HepG2 (cell line): ENCODE measurements around the gene HEXD. TPM values are rescaled to one million over a fixed set of nuclear protein-coding genes. Genes with fewer than 3 reads are reported as not detected.
A peak's percentile ranks its signal among the peaks of the same experiment; 100 is the strongest.

Source experiments
- AHR ChIP-seq: IDR thresholded peaks from 2 replicates; pipeline ENCODE4 v1.6.1; 2018; ENCODE audit warnings: missing genetic modification reagents, missing compliant biosample characterization
- GFI1 ChIP-seq: sonication (generic); formaldehyde crosslinking; IDR thresholded peaks from 2 replicates; pipeline ENCODE4 v1.5.0; 2020; ENCODE audit warnings: missing genetic modification reagents, mild to moderate bottlenecking, borderline replicate concordance
- NCOA2 ChIP-seq: sonication (generic); formaldehyde crosslinking; IDR thresholded peaks from 2 replicates; pipeline ENCODE4 v1.8.0; 2022; ENCODE audit warnings: inconsistent platforms
- PAF1 ChIP-seq: IDR thresholded peaks from 2 replicates; pipeline ENCODE4 v1.6.1; 2016; ENCODE audit warnings: missing genetic modification reagents, missing compliant biosample characterization
- PRPF4 ChIP-seq: fragments of 200-400 bp; formaldehyde crosslinking; IDR thresholded peaks from 2 replicates; pipeline ENCODE4 v1.6.1; 2016; ENCODE audit warnings: low read length, low read depth; ENCODE audit not compliant: poor library complexity, severe bottlenecking
- RXRB ChIP-seq: IDR thresholded peaks from 2 replicates; pipeline ENCODE4 v1.6.1; 2016; ENCODE audit warnings: borderline replicate concordance, missing genetic modification reagents, missing compliant biosample characterization
- TEAD2 ChIP-seq: sonication (generic); formaldehyde crosslinking; IDR thresholded peaks from 2 replicates; pipeline ENCODE4 v1.9.0; 2021; ENCODE audit warnings: missing genetic modification reagents
- ZNF263 ChIP-seq: sonication (generic); formaldehyde crosslinking; IDR thresholded peaks from 2 replicates; pipeline ENCODE4 v1.4.0; 2020; ENCODE audit warnings: missing genetic modification reagents
- ZNF367 ChIP-seq: sonication (generic); formaldehyde crosslinking; IDR thresholded peaks from 2 replicates; pipeline ENCODE4 v1.4.0; 2020; ENCODE audit warnings: missing genetic modification reagents, borderline replicate concordance
- ZNF746 ChIP-seq: sonication (generic); formaldehyde crosslinking; IDR thresholded peaks from 2 replicates; pipeline ENCODE4 v1.8.0; 2022; ENCODE audit warnings: mild to moderate bottlenecking, missing genetic modification reagents
- polyA plus RNA-seq, 8 experiments: library from polyadenylated mRNA; depleted of rRNA in 3 of 8; stranded (reverse) in 7 of 8; unstranded in 1 of 8; fragments of >200 nt; fragmentation: Illumina TruSeq in 4 of 8; extraction: Trizol in 4 of 8; gene quantifications; 2 replicates each; pipeline versions ENCODE4 v1.2.1 to v1.2.3, GENCODE V29; 2011 to 2016; ENCODE audit warnings: low read depth in 4 of 8, missing spikeins in 1 of 8, mixed read lengths in 1 of 8; ENCODE audit not compliant: insufficient read depth in 1 of 8
- total RNA-seq, 5 experiments: library from RNA; depleted of rRNA; stranded (reverse); fragments of >200 nt; fragmentation: Illumina TruSeq; extraction: Trizol; gene quantifications; 2 replicates each; pipeline ENCODE4 v1.2.3, GENCODE V29; 2016; ENCODE audit warnings: low read depth in 1 of 5
- TF ChIP-seq, protein P1 (sequence below): sonication (generic); formaldehyde crosslinking; IDR thresholded peaks from 2 replicates; pipeline ENCODE4 v1.8.1; 2023; ENCODE audit warnings: missing genetic modification reagents, inconsistent platforms, borderline replicate concordance
- TF ChIP-seq, protein P2 (sequence below): sonication (generic); formaldehyde crosslinking; IDR thresholded peaks from 2 replicates; pipeline ENCODE4 v1.8.1; 2023; ENCODE audit warnings: mild to moderate bottlenecking, missing genetic modification reagents
- TF ChIP-seq, protein P3 (sequence below): sonication (generic); formaldehyde crosslinking; IDR thresholded peaks from 2 replicates; pipeline ENCODE4 v1.4.0; 2020; ENCODE audit warnings: missing genetic modification reagents
- TF ChIP-seq, protein P4 (sequence below): sonication (generic); formaldehyde crosslinking; IDR thresholded peaks from 2 replicates; pipeline ENCODE4 v1.4.0; 2020; ENCODE audit warnings: missing genetic modification reagents
- TF ChIP-seq, protein P5 (sequence below): sonication (generic); formaldehyde crosslinking; IDR thresholded peaks from 2 replicates; pipeline ENCODE4 v1.4.0; 2020; ENCODE audit warnings: missing genetic modification reagents

Gene HEXD
- total and polyA plus RNA-seq, 2 of the 13 experiments (the other 11 are each of a cell fraction or from before 2014, with no cell fraction given) = 22.3 to 41.8 TPM

DNA sequence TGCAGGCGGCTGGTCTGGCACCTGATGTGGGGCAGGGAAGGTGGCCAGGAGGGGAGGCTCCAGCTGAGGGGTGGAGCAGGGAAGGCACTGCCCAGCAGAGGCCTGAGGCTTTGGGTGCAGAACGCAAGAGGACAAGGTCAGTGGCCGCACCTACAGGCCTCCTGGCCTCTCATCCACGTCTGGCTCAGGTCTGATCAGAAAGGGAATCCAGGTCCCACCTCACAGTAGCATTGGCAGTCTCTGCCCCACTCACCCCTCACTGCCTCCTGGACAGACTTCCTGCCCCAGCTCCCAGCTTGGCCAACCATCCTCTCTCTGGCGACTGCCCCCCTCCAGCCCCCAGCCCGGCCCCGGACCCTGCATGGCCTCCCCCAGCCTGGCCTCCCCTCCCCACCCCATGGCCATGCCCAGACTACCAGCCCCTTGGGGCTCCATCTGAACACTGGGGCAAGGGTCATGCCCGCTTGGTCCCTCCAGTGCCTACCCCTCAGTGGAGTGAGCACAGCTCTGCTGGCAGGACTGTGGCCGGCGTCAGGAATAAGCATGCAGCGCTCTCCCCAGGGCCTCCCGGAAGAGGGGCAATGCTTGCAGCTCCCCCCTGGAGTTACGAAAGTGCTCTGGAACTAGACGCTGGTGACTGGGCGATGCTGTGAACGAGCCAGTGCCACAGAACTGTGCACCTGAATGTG lies 42.0 kb upstream of the HEXD start (continued):
- TF ChIP-seq, protein P1, sequence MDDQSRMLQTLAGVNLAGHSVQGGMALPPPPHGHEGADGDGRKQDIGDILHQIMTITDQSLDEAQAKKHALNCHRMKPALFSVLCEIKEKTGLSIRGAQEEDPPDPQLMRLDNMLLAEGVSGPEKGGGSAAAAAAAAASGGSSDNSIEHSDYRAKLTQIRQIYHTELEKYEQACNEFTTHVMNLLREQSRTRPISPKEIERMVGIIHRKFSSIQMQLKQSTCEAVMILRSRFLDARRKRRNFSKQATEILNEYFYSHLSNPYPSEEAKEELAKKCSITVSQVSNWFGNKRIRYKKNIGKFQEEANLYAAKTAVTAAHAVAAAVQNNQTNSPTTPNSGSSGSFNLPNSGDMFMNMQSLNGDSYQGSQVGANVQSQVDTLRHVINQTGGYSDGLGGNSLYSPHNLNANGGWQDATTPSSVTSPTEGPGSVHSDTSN (CRISPR knock-in tag) = no peak
- TF ChIP-seq, protein P2, sequence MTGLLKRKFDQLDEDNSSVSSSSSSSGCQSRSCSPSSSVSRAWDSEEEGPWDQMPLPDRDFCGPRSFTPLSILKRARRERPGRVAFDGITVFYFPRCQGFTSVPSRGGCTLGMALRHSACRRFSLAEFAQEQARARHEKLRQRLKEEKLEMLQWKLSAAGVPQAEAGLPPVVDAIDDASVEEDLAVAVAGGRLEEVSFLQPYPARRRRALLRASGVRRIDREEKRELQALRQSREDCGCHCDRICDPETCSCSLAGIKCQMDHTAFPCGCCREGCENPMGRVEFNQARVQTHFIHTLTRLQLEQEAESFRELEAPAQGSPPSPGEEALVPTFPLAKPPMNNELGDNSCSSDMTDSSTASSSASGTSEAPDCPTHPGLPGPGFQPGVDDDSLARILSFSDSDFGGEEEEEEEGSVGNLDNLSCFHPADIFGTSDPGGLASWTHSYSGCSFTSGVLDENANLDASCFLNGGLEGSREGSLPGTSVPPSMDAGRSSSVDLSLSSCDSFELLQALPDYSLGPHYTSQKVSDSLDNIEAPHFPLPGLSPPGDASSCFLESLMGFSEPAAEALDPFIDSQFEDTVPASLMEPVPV (CRISPR knock-in tag) = no peak
- TF ChIP-seq, protein P3, sequence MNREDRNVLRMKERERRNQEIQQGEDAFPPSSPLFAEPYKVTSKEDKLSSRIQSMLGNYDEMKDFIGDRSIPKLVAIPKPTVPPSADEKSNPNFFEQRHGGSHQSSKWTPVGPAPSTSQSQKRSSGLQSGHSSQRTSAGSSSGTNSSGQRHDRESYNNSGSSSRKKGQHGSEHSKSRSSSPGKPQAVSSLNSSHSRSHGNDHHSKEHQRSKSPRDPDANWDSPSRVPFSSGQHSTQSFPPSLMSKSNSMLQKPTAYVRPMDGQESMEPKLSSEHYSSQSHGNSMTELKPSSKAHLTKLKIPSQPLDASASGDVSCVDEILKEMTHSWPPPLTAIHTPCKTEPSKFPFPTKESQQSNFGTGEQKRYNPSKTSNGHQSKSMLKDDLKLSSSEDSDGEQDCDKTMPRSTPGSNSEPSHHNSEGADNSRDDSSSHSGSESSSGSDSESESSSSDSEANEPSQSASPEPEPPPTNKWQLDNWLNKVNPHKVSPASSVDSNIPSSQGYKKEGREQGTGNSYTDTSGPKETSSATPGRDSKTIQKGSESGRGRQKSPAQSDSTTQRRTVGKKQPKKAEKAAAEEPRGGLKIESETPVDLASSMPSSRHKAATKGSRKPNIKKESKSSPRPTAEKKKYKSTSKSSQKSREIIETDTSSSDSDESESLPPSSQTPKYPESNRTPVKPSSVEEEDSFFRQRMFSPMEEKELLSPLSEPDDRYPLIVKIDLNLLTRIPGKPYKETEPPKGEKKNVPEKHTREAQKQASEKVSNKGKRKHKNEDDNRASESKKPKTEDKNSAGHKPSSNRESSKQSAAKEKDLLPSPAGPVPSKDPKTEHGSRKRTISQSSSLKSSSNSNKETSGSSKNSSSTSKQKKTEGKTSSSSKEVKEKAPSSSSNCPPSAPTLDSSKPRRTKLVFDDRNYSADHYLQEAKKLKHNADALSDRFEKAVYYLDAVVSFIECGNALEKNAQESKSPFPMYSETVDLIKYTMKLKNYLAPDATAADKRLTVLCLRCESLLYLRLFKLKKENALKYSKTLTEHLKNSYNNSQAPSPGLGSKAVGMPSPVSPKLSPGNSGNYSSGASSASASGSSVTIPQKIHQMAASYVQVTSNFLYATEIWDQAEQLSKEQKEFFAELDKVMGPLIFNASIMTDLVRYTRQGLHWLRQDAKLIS (CRISPR knock-in tag) = no peak
- TF ChIP-seq RXRB (CRISPR knock-in tag) (peak; percentile 50), TEAD2 (CRISPR knock-in tag) (no peak), NCOA2 (CRISPR knock-in tag) (peak; percentile 57), PAF1 (CRISPR knock-in tag) (no peak), GFI1 (CRISPR knock-in tag) (no peak), ZNF263 (no peak), PRPF4 (no peak), AHR (CRISPR knock-in tag) (no peak), ZNF746 (peak; percentile 50; the same call in 1 of the 2 replicates), ZNF367 (no peak)
- TF ChIP-seq, protein P4, sequence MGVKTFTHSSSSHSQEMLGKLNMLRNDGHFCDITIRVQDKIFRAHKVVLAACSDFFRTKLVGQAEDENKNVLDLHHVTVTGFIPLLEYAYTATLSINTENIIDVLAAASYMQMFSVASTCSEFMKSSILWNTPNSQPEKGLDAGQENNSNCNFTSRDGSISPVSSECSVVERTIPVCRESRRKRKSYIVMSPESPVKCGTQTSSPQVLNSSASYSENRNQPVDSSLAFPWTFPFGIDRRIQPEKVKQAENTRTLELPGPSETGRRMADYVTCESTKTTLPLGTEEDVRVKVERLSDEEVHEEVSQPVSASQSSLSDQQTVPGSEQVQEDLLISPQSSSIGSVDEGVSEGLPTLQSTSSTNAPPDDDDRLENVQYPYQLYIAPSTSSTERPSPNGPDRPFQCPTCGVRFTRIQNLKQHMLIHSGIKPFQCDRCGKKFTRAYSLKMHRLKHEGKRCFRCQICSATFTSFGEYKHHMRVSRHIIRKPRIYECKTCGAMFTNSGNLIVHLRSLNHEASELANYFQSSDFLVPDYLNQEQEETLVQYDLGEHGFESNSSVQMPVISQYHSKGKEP = no peak
- TF ChIP-seq, protein P5, sequence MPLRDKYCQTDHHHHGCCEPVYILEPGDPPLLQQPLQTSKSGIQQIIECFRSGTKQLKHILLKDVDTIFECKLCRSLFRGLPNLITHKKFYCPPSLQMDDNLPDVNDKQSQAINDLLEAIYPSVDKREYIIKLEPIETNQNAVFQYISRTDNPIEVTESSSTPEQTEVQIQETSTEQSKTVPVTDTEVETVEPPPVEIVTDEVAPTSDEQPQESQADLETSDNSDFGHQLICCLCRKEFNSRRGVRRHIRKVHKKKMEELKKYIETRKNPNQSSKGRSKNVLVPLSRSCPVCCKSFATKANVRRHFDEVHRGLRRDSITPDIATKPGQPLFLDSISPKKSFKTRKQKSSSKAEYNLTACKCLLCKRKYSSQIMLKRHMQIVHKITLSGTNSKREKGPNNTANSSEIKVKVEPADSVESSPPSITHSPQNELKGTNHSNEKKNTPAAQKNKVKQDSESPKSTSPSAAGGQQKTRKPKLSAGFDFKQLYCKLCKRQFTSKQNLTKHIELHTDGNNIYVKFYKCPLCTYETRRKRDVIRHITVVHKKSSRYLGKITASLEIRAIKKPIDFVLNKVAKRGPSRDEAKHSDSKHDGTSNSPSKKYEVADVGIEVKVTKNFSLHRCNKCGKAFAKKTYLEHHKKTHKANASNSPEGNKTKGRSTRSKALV (CRISPR knock-in tag) = no peak
